Adipocyte (in vitro differentiated cells): ENCODE data around the gene NCK1.
A peak's percentile ranks its signal among the peaks of the same experiment; 100 is the strongest.
"Not testable (repeated sequence)": the region's sequence is repeated elsewhere in the genome, so short reads cannot be mapped to it uniquely, and the experiment has no call there.

ENCODE experiments used
- DNase-seq: peaks from one replicate; pipeline ENCODE4 v3.0.0-alpha.2; 2015; ENCODE audit warnings: low read depth
- H3K27me3 ChIP-seq: replicated peaks from 2 replicates; pipeline ENCODE4 v1.7.0; 2013; ENCODE audit warnings: mild to moderate bottlenecking, low read length, moderate library complexity; ENCODE audit not compliant: control insufficient read depth, insufficient read depth
- H3K36me3 ChIP-seq: 2 replicates; pipeline ENCODE4 v1.7.0; 2013; ENCODE audit warnings: low read length, mild to moderate bottlenecking, moderate library complexity; ENCODE audit not compliant: control insufficient read depth, insufficient read depth, severe bottlenecking
- H3K4me1 ChIP-seq: 2 replicates; pipeline ENCODE4 v1.7.0; 2013; ENCODE audit warnings: mild to moderate bottlenecking, low read length, moderate library complexity; ENCODE audit not compliant: control insufficient read depth, insufficient read depth
- H3K4me3 ChIP-seq: 2 replicates; pipeline ENCODE4 v1.7.0; 2013; ENCODE audit warnings: mild to moderate bottlenecking, low read length, moderate library complexity
- H3K9ac ChIP-seq: 2 replicates; pipeline ENCODE4 v1.7.0; 2013; ENCODE audit warnings: mild to moderate bottlenecking, low read length, moderate library complexity
- H3K9me3 ChIP-seq: 2 replicates; pipeline ENCODE4 v1.7.0; 2013; ENCODE audit warnings: mild to moderate bottlenecking, low read length, moderate library complexity; ENCODE audit not compliant: control insufficient read depth

The NCK1 gene

GRCh38 chr3:136962927-136963326 is 100.9 kb downstream of the NCK1 start:
- H3K4me3 ChIP-seq = no peak overlapping the region
- H3K36me3 ChIP-seq = no peaks in the 10 kb centered on the region
- H3K9ac ChIP-seq = no peak overlapping the region
- H3K9me3 ChIP-seq = no peaks in the 10 kb centered on the region
- DNase-seq = no peak
- H3K4me1 ChIP-seq = peaks cover 18% of the 10 kb centered on the region
- no peaks in the 10 kb centered on the region for H3K27me3 ChIP-seq

- H3K36me3 ChIP-seq, H3K4me1 ChIP-seq, H3K4me3 ChIP-seq, H3K27me3 ChIP-seq, DNase-seq, H3K9me3 ChIP-seq, H3K9ac ChIP-seq: not testable (repeated sequence)
Measured at GRCh38 chr3:136969539-136969938, 107.5 kb downstream of the NCK1 start.

- no peak overlapping the region for H3K9ac ChIP-seq
- no peak overlapping the region for H3K4me3 ChIP-seq
- H3K27me3 ChIP-seq = no peaks in the 10 kb centered on the region
- no peaks in the 10 kb centered on the region for H3K4me1 ChIP-seq
- H3K36me3 ChIP-seq = no peaks in the 10 kb centered on the region
- DNase-seq = no peak
- peaks cover 5% of the 10 kb centered on the region for H3K9me3 ChIP-seq
Measured at GRCh38 chr3:136973352-136973751, 111.3 kb downstream of the NCK1 start.

GRCh38 chr3:136974670-136975069 is 112.7 kb downstream of the NCK1 start:
- Histone ChIP-seq H3K27me3 (no peaks in the 10 kb centered on the region), H3K9ac (no peak overlapping the region), H3K4me3 (no peak overlapping the region), H3K9me3 (peaks cover 5% of the 10 kb centered on the region), H3K4me1 (peaks cover 2% of the 10 kb centered on the region), H3K36me3 (no peaks in the 10 kb centered on the region)
- DNase-seq = no peak

- Histone ChIP-seq H3K9ac (no peak overlapping the region), H3K4me1 (peaks cover 4% of the 10 kb centered on the region), H3K36me3 (no peaks in the 10 kb centered on the region), H3K9me3 (peaks cover 2% of the 10 kb centered on the region), H3K4me3 (no peak overlapping the region), H3K27me3 (no peaks in the 10 kb centered on the region)
- DNase-seq = no peak
Measured at GRCh38 chr3:136979204-136979603, 117.2 kb downstream of the NCK1 start.

GRCh38 chr3:136979684-136980083 is 117.7 kb downstream of the NCK1 start:
- no peaks in the 10 kb centered on the region for H3K27me3 ChIP-seq
- H3K36me3 ChIP-seq = no peaks in the 10 kb centered on the region
- DNase-seq = no peak
- no peak overlapping the region for H3K4me3 ChIP-seq
- no peak overlapping the region for H3K9ac ChIP-seq
- peaks cover 9% of the 10 kb centered on the region for H3K4me1 ChIP-seq
- H3K9me3 ChIP-seq = no peaks in the 10 kb centered on the region

- no peak for DNase-seq
- no peak overlapping the region for H3K4me3 ChIP-seq
- no peak overlapping the region for H3K9ac ChIP-seq
- no peaks in the 10 kb centered on the region for H3K27me3 ChIP-seq
- H3K4me1 ChIP-seq = peaks cover 13% of the 10 kb centered on the region
- H3K36me3 ChIP-seq = no peaks in the 10 kb centered on the region
- no peaks in the 10 kb centered on the region for H3K9me3 ChIP-seq
Measured at GRCh38 chr3:136982033-136982432, 120.0 kb downstream of the NCK1 start.

GRCh38 chr3:136982520-136983138 is 120.6 kb downstream of the NCK1 start:
- H3K36me3 ChIP-seq = no peaks in the 10 kb centered on the region
- no peak overlapping the region for H3K4me3 ChIP-seq
- no peak overlapping the region for H3K9ac ChIP-seq
- peaks cover 13% of the 10 kb centered on the region for H3K4me1 ChIP-seq
- no peaks in the 10 kb centered on the region for H3K9me3 ChIP-seq
- no peak for DNase-seq
- H3K27me3 ChIP-seq = no peaks in the 10 kb centered on the region

- peak; percentile 38 for DNase-seq
- Histone ChIP-seq H3K4me3 (no peak overlapping the region), H3K9ac (no peak overlapping the region), H3K27me3 (no peaks in the 10 kb centered on the region), H3K4me1 (peaks cover 10% of the 10 kb centered on the region), H3K9me3 (no peaks in the 10 kb centered on the region), H3K36me3 (no peaks in the 10 kb centered on the region)
Measured at GRCh38 chr3:136984837-136985236, 122.8 kb downstream of the NCK1 start.

GRCh38 chr3:136987398-136987980 is 125.5 kb downstream of the NCK1 start:
- not testable (repeated sequence) for H3K4me3 ChIP-seq, H3K9ac ChIP-seq, H3K4me1 ChIP-seq, H3K27me3 ChIP-seq, DNase-seq, H3K36me3 ChIP-seq, H3K9me3 ChIP-seq

GRCh38 chr3:136988651-136989050 is 126.6 kb downstream of the NCK1 start:
- Histone ChIP-seq H3K9me3 (no peaks in the 10 kb centered on the region), H3K27me3 (no peaks in the 10 kb centered on the region), H3K4me3 (no peak overlapping the region), H3K36me3 (no peaks in the 10 kb centered on the region), H3K4me1 (peaks cover 9% of the 10 kb centered on the region), H3K9ac (no peak overlapping the region)
- DNase-seq = no peak
